ENCODE measurements around the gene NDUFS8. TPM values are rescaled to one million over a fixed set of nuclear protein-coding genes. Genes with fewer than 3 reads are reported as not detected.

The NDUFS8 gene
- total and polyA plus RNA-seq, 2 donors (not counting 1 experiment from before 2014, with no cell fraction given) = 73.9 to 84.6 TPM

GRCh38 chr11:68042219-68043028 is 11.9 kb downstream of the NDUFS8 start:
- intact Hi-C loops (cut with micrococcal nuclease) = no loop called here
- TF ChIP-seq, protein P1, sequence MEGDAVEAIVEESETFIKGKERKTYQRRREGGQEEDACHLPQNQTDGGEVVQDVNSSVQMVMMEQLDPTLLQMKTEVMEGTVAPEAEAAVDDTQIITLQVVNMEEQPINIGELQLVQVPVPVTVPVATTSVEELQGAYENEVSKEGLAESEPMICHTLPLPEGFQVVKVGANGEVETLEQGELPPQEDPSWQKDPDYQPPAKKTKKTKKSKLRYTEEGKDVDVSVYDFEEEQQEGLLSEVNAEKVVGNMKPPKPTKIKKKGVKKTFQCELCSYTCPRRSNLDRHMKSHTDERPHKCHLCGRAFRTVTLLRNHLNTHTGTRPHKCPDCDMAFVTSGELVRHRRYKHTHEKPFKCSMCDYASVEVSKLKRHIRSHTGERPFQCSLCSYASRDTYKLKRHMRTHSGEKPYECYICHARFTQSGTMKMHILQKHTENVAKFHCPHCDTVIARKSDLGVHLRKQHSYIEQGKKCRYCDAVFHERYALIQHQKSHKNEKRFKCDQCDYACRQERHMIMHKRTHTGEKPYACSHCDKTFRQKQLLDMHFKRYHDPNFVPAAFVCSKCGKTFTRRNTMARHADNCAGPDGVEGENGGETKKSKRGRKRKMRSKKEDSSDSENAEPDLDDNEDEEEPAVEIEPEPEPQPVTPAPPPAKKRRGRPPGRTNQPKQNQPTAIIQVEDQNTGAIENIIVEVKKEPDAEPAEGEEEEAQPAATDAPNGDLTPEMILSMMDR (IDR thresholded peaks at IDR 0.05) = no peak
- no peak for TF ChIP-seq EZH2 (IDR thresholded peaks at IDR 0.05; ENCODE audit: borderline replicate concordance, insufficient read depth, low read depth, low read length, poor library complexity, severe bottlenecking)
- H3K4me1 Mint-ChIP-seq = peaks cover 23% of the 10 kb centered on the region
- H3K79me2 ChIP-seq (ENCODE audit: control insufficient read depth, insufficient read depth, low read length) = peaks cover 33% of the 10 kb centered on the region
- H3K4me1 ChIP-seq (ENCODE audit: control insufficient read depth in 2 of 2, insufficient read depth in 2 of 2, low read length in 2 of 2) = peaks cover 18 to 37% of the 10 kb centered on the region in 2 donors
- H3K9me3 ChIP-seq (ENCODE audit: control extremely low read depth in 1 of 3, control insufficient read depth in 2 of 3, insufficient read depth in 1 of 3, low read length in 2 of 3) = no peaks in the 10 kb centered on the region
- H3K4me2 ChIP-seq (replicated peaks; ENCODE audit: low read depth, low read length, poor library complexity, severe bottlenecking) = no peak overlapping the region
- CTCF ChIA-PET = interaction anchor here (2.5 kb wide), 1 partner anchor 33 kb away, joined by 8 read pairs; the partner anchor contains the start of gene ALDH3B1
- WGBS (ENCODE audit: insufficient coverage) = 95% methylated on average over 26 of the region's 27 CpGs
- no peak overlapping the region for H3K4me3 Mint-ChIP-seq
- no peak overlapping the region for H3K9ac ChIP-seq (ENCODE audit: low read length)
- no peaks in the 10 kb centered on the region for H3K27me3 Mint-ChIP-seq
- H3K9me3 Mint-ChIP-seq (ENCODE audit: insufficient read depth) = no peaks in the 10 kb centered on the region
- POLR2A ChIA-PET = no interaction called here
- no peak for DNase-seq
- H2AFZ ChIP-seq (ENCODE audit: insufficient read depth, low read depth, low read length, poor library complexity, severe bottlenecking) = no peak overlapping the region
- H3K27ac Mint-ChIP-seq = peak overlapping the region; percentile 10
- peaks cover 33% of the 10 kb centered on the region for H4K20me1 ChIP-seq (ENCODE audit: control insufficient read depth, insufficient read depth, low read length, poor library complexity, severe bottlenecking)
- H3K27ac ChIP-seq (ENCODE audit: low read length in 2 of 2) = no peak overlapping the region
- peaks cover 0 to 36% of the 10 kb centered on the region in 2 experiments for H3K36me3 ChIP-seq (replicated peaks in 1 of 2; ENCODE audit: control extremely low read depth in 1 of 2, control insufficient read depth in 1 of 2, extremely low read depth in 1 of 2, insufficient read depth in 2 of 2, low read length in 1 of 2)
- no peak for ATAC-seq (ENCODE audit: low read depth)
- no peak overlapping the region for H3K4me3 ChIP-seq (ENCODE audit: control extremely low read depth in 1 of 5, extremely low read depth in 1 of 5, insufficient read depth in 1 of 5, low read depth in 2 of 5, low read length in 4 of 5)
- H3K27me3 ChIP-seq (replicated peaks in 1 of 4; ENCODE audit: control extremely low read depth in 1 of 4, control insufficient read depth in 3 of 4, insufficient read depth in 4 of 4, low read length in 3 of 4) = no peaks in the 10 kb centered on the region

DNA sequence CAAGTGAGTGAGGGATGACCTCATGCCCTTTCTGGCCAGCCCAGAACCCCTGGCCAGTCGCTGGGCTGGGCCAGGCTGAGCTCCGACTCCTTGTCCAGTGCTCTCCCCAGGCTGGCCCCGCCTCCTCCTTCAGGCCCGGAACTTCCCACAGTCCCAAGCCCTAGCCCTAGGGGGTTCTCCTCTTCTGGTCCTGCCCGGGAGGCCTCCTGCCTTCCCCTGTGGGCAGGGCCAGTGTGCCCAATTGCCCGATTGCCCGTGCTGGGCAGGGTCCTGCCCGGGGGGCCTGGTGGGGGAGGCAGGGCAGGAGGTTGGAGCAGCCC is 12.5 kb downstream of the NDUFS8 start:
- Mint-ChIP-seq H3K27ac (no peak overlapping the region), H3K9me3 (ENCODE audit: insufficient read depth) (no peaks in the 10 kb centered on the region), H3K4me1 (peaks cover 20% of the 10 kb centered on the region), H3K4me3 (no peak overlapping the region), H3K27me3 (no peaks in the 10 kb centered on the region)
- CTCF ChIA-PET = no interaction called here
- no peak overlapping the region for H3K4me3 ChIP-seq (ENCODE audit: control extremely low read depth in 1 of 5, extremely low read depth in 1 of 5, insufficient read depth in 1 of 5, low read depth in 2 of 5, low read length in 4 of 5)
- H3K27me3 ChIP-seq (replicated peaks in 1 of 4; ENCODE audit: control extremely low read depth in 1 of 4, control insufficient read depth in 3 of 4, insufficient read depth in 4 of 4, low read length in 3 of 4) = no peaks in the 10 kb centered on the region
- H3K9me3 ChIP-seq (ENCODE audit: control extremely low read depth in 1 of 3, control insufficient read depth in 2 of 3, insufficient read depth in 1 of 3, low read length in 2 of 3) = no peaks in the 10 kb centered on the region
- DNase-seq (no peak), ATAC-seq (ENCODE audit: low read depth) (no peak)
- POLR2A ChIA-PET = no interaction called here
- H2AFZ ChIP-seq (ENCODE audit: insufficient read depth, low read depth, low read length, poor library complexity, severe bottlenecking) = no peak overlapping the region
- H3K4me1 ChIP-seq (ENCODE audit: control insufficient read depth in 2 of 2, insufficient read depth in 2 of 2, low read length in 2 of 2) = peaks cover 18 to 35% of the 10 kb centered on the region in 2 donors
- intact Hi-C loops (cut with micrococcal nuclease) = no loop called here
- peaks cover 0 to 41% of the 10 kb centered on the region in 2 experiments for H3K36me3 ChIP-seq (replicated peaks in 1 of 2; ENCODE audit: control extremely low read depth in 1 of 2, control insufficient read depth in 1 of 2, extremely low read depth in 1 of 2, insufficient read depth in 2 of 2, low read length in 1 of 2)
- no peak overlapping the region for H3K27ac ChIP-seq (ENCODE audit: low read length in 2 of 2)
- TF ChIP-seq EZH2 (IDR thresholded peaks at IDR 0.05; ENCODE audit: borderline replicate concordance, insufficient read depth, low read depth, low read length, poor library complexity, severe bottlenecking) = no peak
- TF ChIP-seq, protein P1 (IDR thresholded peaks at IDR 0.05) = no peak
- peaks cover 33% of the 10 kb centered on the region for H4K20me1 ChIP-seq (ENCODE audit: control insufficient read depth, insufficient read depth, low read length, poor library complexity, severe bottlenecking)
- no peak overlapping the region for H3K4me2 ChIP-seq (replicated peaks; ENCODE audit: low read depth, low read length, poor library complexity, severe bottlenecking)
- peaks cover 33% of the 10 kb centered on the region for H3K79me2 ChIP-seq (ENCODE audit: control insufficient read depth, insufficient read depth, low read length)
- no peak overlapping the region for H3K9ac ChIP-seq (ENCODE audit: low read length)
- WGBS (ENCODE audit: insufficient coverage) = 96% methylated on average over 5 of the region's 8 CpGs

All from B cell (primary cell).